PC-9 (cell line): ENCODE measurements around the gene CELA3A. TPM values are rescaled to one million over a fixed set of nuclear protein-coding genes. Genes with fewer than 3 reads are reported as not detected.

ENCODE experiments used
- BruUV-seq: library from RNA; stranded (reverse); fragments of 400-500 nt; replicated peaks from 2 replicates; lab custom pipeline; 2021; lab: Mats Ljungman, UMichigan
- CTCF ChIA-PET: fragments of 300-600 bp; sonication (Branson Sonifier 250); formaldehyde crosslinking; loops from one replicate; lab custom pipeline; 2022; ENCODE audit warnings: antibody characterized with exemption; lab: Charles Lee
- POLR2A ChIA-PET: fragments of 300-600 bp; sonication (Branson Sonifier 250); formaldehyde crosslinking; loops from one replicate; lab custom pipeline; 2022; ENCODE audit warnings: antibody characterized with exemption; ENCODE audit not compliant: unreplicated experiment; lab: Charles Lee
- DNase-seq, 2 experiments: peaks; one replicate each; pipeline versions ENCODE4 v3.0.0 to v3.0.0-alpha.2; 2015 to 2022; ENCODE audit warnings: mixed read lengths in 1 of 2
- H2AFZ ChIP-seq: fragments of 200-600 bp; sonication (generic); 2 replicates; pipeline ENCODE4 v1.8.1; 2017; ENCODE audit warnings: antibody characterized with exemption
- H3F3A ChIP-seq: fragments of 200-600 bp; sonication (generic); 2 replicates; pipeline ENCODE4 v1.8.1; 2017; ENCODE audit warnings: antibody characterized with exemption, mild to moderate bottlenecking, low read depth; ENCODE audit not compliant: insufficient read depth
- H3K27ac ChIP-seq: fragments of 200-600 bp; sonication (generic); 2 replicates; pipeline ENCODE4 v1.6.1; 2016; ENCODE audit warnings: mixed run types
- H3K27me3 ChIP-seq: fragments of 200-600 bp; sonication (generic); 2 replicates; pipeline ENCODE4 v1.6.1; 2016; ENCODE audit warnings: low read depth, mixed run types; ENCODE audit not compliant: insufficient read depth
- H3K36me3 ChIP-seq: fragments of 200-600 bp; sonication (generic); 2 replicates; pipeline ENCODE4 v1.6.1; 2016; ENCODE audit warnings: low read depth, mixed run types
- H3K4me1 ChIP-seq: fragments of 200-600 bp; sonication (generic); replicated peaks from 2 replicates; pipeline ENCODE4 v1.6.1; 2016; ENCODE audit warnings: mixed run types; ENCODE audit not compliant: insufficient read depth
- H3K4me2 ChIP-seq: fragments of 200-600 bp; sonication (generic); 2 replicates; pipeline ENCODE4 v1.6.1; 2017; ENCODE audit warnings: mixed run types
- H3K4me3 ChIP-seq: fragments of 200-600 bp; sonication (generic); 2 replicates; pipeline ENCODE4 v1.6.1; 2016; ENCODE audit warnings: mixed run types
- H3K79me2 ChIP-seq: fragments of 200-600 bp; sonication (generic); 2 replicates; pipeline ENCODE4 v1.6.1; 2017; ENCODE audit warnings: low read depth, mixed run types
- H3K9me2 ChIP-seq: fragments of 200-600 bp; sonication (generic); 2 replicates; pipeline ENCODE4 v1.8.1; 2017; ENCODE audit warnings: mild to moderate bottlenecking; ENCODE audit not compliant: insufficient read depth
- H3K9me3 ChIP-seq: fragments of 200-600 bp; sonication (generic); 2 replicates; pipeline ENCODE4 v1.8.1; 2016; ENCODE audit warnings: low read depth; ENCODE audit not compliant: insufficient read depth
- H4K20me1 ChIP-seq: fragments of 200-600 bp; sonication (generic); 2 replicates; pipeline ENCODE4 v1.8.1; 2017; ENCODE audit not compliant: insufficient read depth
- CTCF ChIP-seq: fragments of 200-600 bp; sonication (generic); conservative IDR thresholded peaks from 2 replicates; pipeline ENCODE4 v1.6.1; 2017; ENCODE audit warnings: mixed run types, antibody characterized with exemption, mild to moderate bottlenecking, moderate library complexity
- EZH2 ChIP-seq: fragments of 200-600 bp; sonication (generic); IDR thresholded peaks from 2 replicates; pipeline ENCODE4 v1.8.0; 2017; ENCODE audit warnings: antibody characterized with exemption, low read depth
- intact Hi-C: fragments of 100-400 bp; cut with micrococcal nuclease; formaldehyde crosslinking; loops from one replicate; pipeline ENCODE4 v1.10.0; 2022; ENCODE audit not compliant: unreplicated experiment
- total RNA-seq: library from RNA; stranded (reverse); gene quantifications from 2 replicates; pipeline ENCODE4 v1.2.3, GENCODE V29; 2021

The CELA3A gene
- total RNA-seq, 1 experiment from 2014 or later, result not detected

- no peaks in the 10 kb centered on the region for H3K9me3 ChIP-seq
- H3F3A ChIP-seq, result peaks cover 13% of the 10 kb centered on the region; the same call in 1 of the 2 replicates
- peaks cover 94% of the 10 kb centered on the region for H3K79me2 ChIP-seq
- BruUV-seq, result no TSS peak
- intact Hi-C loops, result no loop called here
- no peaks in the 10 kb centered on the region for H3K9me2 ChIP-seq
- H3K36me3 ChIP-seq, result peaks cover 9% of the 10 kb centered on the region; the same call in 1 of the 2 replicates
- POLR2A ChIA-PET, result no interaction called here
- TF ChIP-seq EZH2 (no peak), CTCF (no peak)
- H2AFZ ChIP-seq, result no peak overlapping the region
- H3K27me3 ChIP-seq, result no peaks in the 10 kb centered on the region
- DNase-seq, result no peak
- CTCF ChIA-PET, result no interaction called here
- H3K27ac ChIP-seq, result no peak overlapping the region
- H3K4me1 ChIP-seq, result peaks cover 10% of the 10 kb centered on the region
- no peak overlapping the region for H3K4me3 ChIP-seq
- H3K4me2 ChIP-seq, result no peak overlapping the region
- H4K20me1 ChIP-seq, result peaks cover 92% of the 10 kb centered on the region
Measured at GRCh38 chr1:22057861-22058260, 56.4 kb downstream of the CELA3A start.

Other genes with a start within 250 kb of the CELA3A start
- 63.1 and 63.5 TPM in 2 replicates for gene USP48, start 218.5 kb upstream of the CELA3A start, total RNA-seq
- not detected in 2 replicates for gene LDLRAD2, start 189.4 kb upstream of the CELA3A start, total RNA-seq
- 126 and 157 TPM in 2 replicates for gene HSPG2, start 64.3 kb upstream of the CELA3A start, total RNA-seq
- gene CELA3B, start 24.6 kb upstream of the CELA3A start, total RNA-seq, result not detected in 2 replicates
- 119 and 183 TPM in 2 replicates for gene CDC42, start 51.1 kb downstream of the CELA3A start, total RNA-seq
- gene WNT4, start 141.4 kb downstream of the CELA3A start, total RNA-seq, result 0.78 and 0.83 TPM in 2 replicates